ENCODE data around the gene RAB11FIP5.

Gene RAB11FIP5

DNA sequence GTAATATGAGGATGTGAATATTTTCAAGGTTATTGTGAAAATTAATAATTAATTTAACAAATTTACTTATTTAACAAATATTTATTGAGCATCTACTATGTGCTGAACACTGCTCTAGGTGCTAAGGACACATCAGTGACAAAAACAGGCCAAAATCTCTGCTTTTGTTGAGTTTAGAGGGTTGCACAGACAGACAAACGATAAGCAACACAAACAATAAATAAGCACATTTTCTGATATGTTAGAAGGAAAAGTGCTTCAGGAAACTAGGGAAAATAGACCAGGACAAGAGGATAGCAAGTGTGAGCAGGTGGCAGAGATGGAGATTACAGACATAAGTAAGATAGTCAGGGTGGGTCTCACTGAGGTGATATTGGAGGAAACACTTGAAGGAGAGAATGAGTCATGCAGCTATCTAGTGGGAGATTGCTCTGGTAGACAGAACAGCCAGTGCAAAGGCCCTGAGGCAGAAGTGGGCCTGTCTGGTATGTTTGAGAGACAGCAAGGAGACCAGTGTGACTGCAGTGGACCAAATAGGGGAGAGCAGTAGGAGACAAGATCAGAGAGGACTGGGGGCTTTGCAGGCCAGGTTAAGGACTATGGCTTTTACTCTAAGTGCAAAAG, 79.5 kb downstream of the RAB11FIP5 start:
- DNase-seq, result no peak

- no peak for DNase-seq
Measured at GRCh38 chr2:73032702-73033097, 80.0 kb downstream of the RAB11FIP5 start.

GRCh38 chr2:73031725-73032701, 80.7 kb downstream of the RAB11FIP5 start:
- DNase-seq, result no peak

DNA sequence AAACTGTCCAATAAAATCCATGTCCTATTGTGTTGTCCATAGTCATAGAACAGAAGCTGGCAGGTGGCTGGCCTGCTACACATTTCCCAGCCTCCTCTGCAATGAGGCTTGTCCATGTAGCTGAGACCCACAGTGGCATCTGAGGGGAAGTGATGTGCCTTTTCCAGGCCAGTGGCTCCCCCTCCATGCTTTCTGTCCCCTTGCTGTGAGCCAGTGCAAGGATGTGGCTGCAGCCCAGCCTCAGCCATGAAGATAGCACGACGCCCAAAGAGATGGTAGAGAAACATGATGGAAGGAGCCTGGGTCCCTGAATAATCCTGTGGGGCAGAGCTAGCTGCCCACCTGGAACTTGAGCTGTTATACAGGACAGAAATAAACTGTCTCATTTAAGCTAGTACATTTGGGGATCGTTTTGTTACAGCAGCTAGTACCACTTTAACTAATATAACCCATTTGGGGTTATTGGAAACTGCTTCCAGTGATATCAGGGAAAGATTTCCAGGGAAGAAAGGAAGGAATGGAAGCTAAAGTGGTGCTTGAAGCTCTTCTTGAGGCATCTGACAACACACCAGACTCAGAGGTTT, 81.6 kb downstream of the RAB11FIP5 start:
- no peak for DNase-seq

- no peak for DNase-seq
Measured at GRCh38 chr2:73028841-73029240, 83.9 kb downstream of the RAB11FIP5 start.

GRCh38 chr2:73027340-73027739, 85.4 kb downstream of the RAB11FIP5 start:
- DNase-seq, result no peak

GRCh38 chr2:73023497-73023896, 89.3 kb downstream of the RAB11FIP5 start:
- DNase-seq, result no peak

Measured in NCI-H82 (cell line).